K562 (cell line): ENCODE results near the gene MMP7. TPM values are rescaled to one million over a fixed set of nuclear protein-coding genes. Genes with fewer than 3 reads are reported as not detected.

Source experiments
- ATAC-seq: fragments of 200-7000 bp; cut with Tn5 transposase; 3 replicates; pipeline ENCODE4 v1.9.1; 2020; ENCODE audit warnings: moderate library complexity
- BruUV-seq: library from RNA; stranded (reverse); fragments of 400-500 nt; replicated peaks from 2 replicates; lab custom pipeline; 2021; lab: Mats Ljungman, UMichigan
- CTCF ChIA-PET: fragments of 300-600 bp; formaldehyde crosslinking; extraction: SDS; loops from one replicate; lab custom pipeline; 2021; ENCODE audit warnings: low intra/inter-chr PET ratio; lab: Yijun Ruan, JAX
- POLR2A ChIA-PET: fragments of 300-600, 350-650 bp; sonication (Branson Sonifier 250); formaldehyde crosslinking; extraction: SDS; loops from one replicate; lab custom pipeline; 2021; ENCODE audit warnings: antibody characterized with exemption, inconsistent platforms; lab: Yijun Ruan, JAX
- DNase-seq, 4 experiments: peaks; one replicate each; pipeline versions ENCODE4 v3.0.0 to v3.0.0-alpha.2; 2011 to 2018; ENCODE audit warnings: low spot score in 3 of 4, mixed read lengths in 3 of 4; ENCODE audit errors: extremely low read depth in 1 of 4
- FAIRE-seq: peaks from 2 replicates; lab custom pipeline; 2011; peaks lifted over from hg19 to GRCh38; lab: Jason Lieb, UNC
- H2AFZ ChIP-seq: 2 replicates; pipeline ENCODE4 v1.6.0; 2011; ENCODE audit warnings: low read depth, low read length, control low read depth, inconsistent platforms
- H3K27ac ChIP-seq: fragments of 200-600 bp; 3 replicates; pipeline ENCODE4 v1.8.0; 2011; ENCODE audit warnings: low read depth, mild to moderate bottlenecking, control low read depth, inconsistent platforms, low read length, moderate library complexity, mixed read lengths; ENCODE audit errors: extremely low read depth
- H3K27me3 ChIP-seq, 2 experiments: fragments of 300-600 bp in 1 of 2; 2 replicates in 1 of 2; 3 replicates in 1 of 2; pipeline versions ENCODE4 v1.6.0 to v1.8.0; 2011; ENCODE audit warnings: inconsistent platforms in 2 of 2, low read length in 2 of 2, mild to moderate bottlenecking in 1 of 2, mixed read lengths in 1 of 2, moderate library complexity in 1 of 2; ENCODE audit not compliant: control insufficient read depth in 2 of 2, insufficient read depth in 2 of 2
- H3K36me3 ChIP-seq: fragments of 300-600 bp; 3 replicates; pipeline ENCODE4 v1.8.0; 2011; ENCODE audit warnings: mild to moderate bottlenecking, low read length, inconsistent platforms; ENCODE audit not compliant: control insufficient read depth, insufficient read depth
- H3K4me1 ChIP-seq, 2 experiments: fragments of 200-600 bp in 1 of 2; replicated peaks in 1 of 2; 2 replicates in 1 of 2; 3 replicates in 1 of 2; pipeline versions ENCODE4 v1.5.1 to v1.8.0; 2011; ENCODE audit warnings: inconsistent platforms in 2 of 2, low read length in 2 of 2, mild to moderate bottlenecking in 1 of 2, mixed read lengths in 1 of 2, moderate library complexity in 1 of 2; ENCODE audit not compliant: control insufficient read depth in 2 of 2, insufficient read depth in 2 of 2
- H3K4me2 ChIP-seq: 2 replicates; pipeline ENCODE4 v1.6.1; 2011; ENCODE audit warnings: low read length, control low read depth, inconsistent platforms, mixed read lengths; ENCODE audit not compliant: insufficient read depth
- H3K4me3 ChIP-seq: fragments of 200-600 bp; sonication (generic), shearing (Covaris generic); 2 replicates; pipeline ENCODE4 v1.5.1; 2016; ENCODE audit warnings: control low read depth, inconsistent platforms
- H3K79me2 ChIP-seq: fragments of 200-600 bp; 3 replicates; pipeline ENCODE4 v1.8.0; 2011; ENCODE audit warnings: low read length, inconsistent platforms; ENCODE audit not compliant: control insufficient read depth, insufficient read depth
- H3K9ac ChIP-seq, 2 experiments: 2 replicates each; pipeline versions ENCODE4 v1.6.0 to v1.6.1; 2011; ENCODE audit warnings: low read depth in 2 of 2, low read length in 2 of 2, control low read depth in 1 of 2, inconsistent platforms in 1 of 2, mild to moderate bottlenecking in 1 of 2, mixed read lengths in 1 of 2; ENCODE audit not compliant: insufficient read depth in 1 of 2
- H3K9me1 ChIP-seq: one replicate; pipeline ENCODE4 v1.6.0; 2011; ENCODE audit warnings: inconsistent platforms, mild to moderate bottlenecking, low read length, moderate library complexity; ENCODE audit not compliant: control insufficient read depth, insufficient read depth
- H3K9me3 ChIP-seq: replicated peaks from 2 replicates; pipeline ENCODE4 v1.5.1; 2011; ENCODE audit warnings: low read depth, low read length, inconsistent platforms; ENCODE audit not compliant: control insufficient read depth, insufficient read depth
- H4K20me1 ChIP-seq: replicated peaks from 2 replicates; pipeline ENCODE4 v1.6.1; 2011; ENCODE audit warnings: low read length, inconsistent platforms, mixed read lengths; ENCODE audit not compliant: control insufficient read depth, insufficient read depth
- ATF2 ChIP-seq: sonication (generic); formaldehyde crosslinking; IDR thresholded peaks from 2 replicates; pipeline ENCODE4 v1.8.1; 2022; ENCODE audit warnings: missing genetic modification reagents
- GATA2 ChIP-seq: sonication (generic); formaldehyde crosslinking; IDR thresholded peaks from 2 replicates; pipeline ENCODE4 v1.4.0; 2020; ENCODE audit warnings: mild to moderate bottlenecking, missing genetic modification reagents
- MYNN ChIP-seq, 2 experiments: sonication (generic); formaldehyde crosslinking in 1 of 2; IDR thresholded peaks; 2 replicates each; pipeline versions ENCODE4 v1.5.0 to v1.6.1; 2016 to 2020; ENCODE audit warnings: antibody characterized with exemption in 1 of 2, missing genetic modification reagents in 1 of 2
- ZBTB9 ChIP-seq: fragments of 450-650 bp; formaldehyde crosslinking; IDR thresholded peaks from 2 replicates; pipeline ENCODE4 v1.4.0; 2020; ENCODE audit warnings: mild to moderate bottlenecking, moderate library complexity
- ZNF398 ChIP-seq: fragments of 250-450 bp; sonication (Bioruptor Pico); IDR thresholded peaks from 2 replicates; pipeline ENCODE4 v1.8.0; 2021; ENCODE audit warnings: moderate library complexity, mild to moderate bottlenecking, inconsistent platforms
- ZNF740 ChIP-seq, 3 experiments: fragments of 200-800 bp in 1 of 3; sonication (Bioruptor generic) in 1 of 3; sonication (generic) in 1 of 3; formaldehyde crosslinking in 1 of 3; IDR thresholded peaks; 2 replicates each; pipeline versions ENCODE4 v1.6.1 to v1.8.0; 2016 to 2022; ENCODE audit warnings: mild to moderate bottlenecking in 2 of 3, missing compliant biosample characterization in 2 of 3, missing genetic modification characterization in 2 of 3, missing genetic modification reagents in 1 of 3
- WGBS: fragments of 100-300 bp; shearing (Covaris generic); methylation state at CpG from one replicate; pipeline ENCODE4 v1.1.6; 2016; ENCODE audit warnings: low coverage, mixed read lengths; ENCODE audit not compliant: insufficient coverage; ENCODE audit errors: missing lambda C conversion rate; 5-methylcytosine and 5-hydroxymethylcytosine counted together
- in situ Hi-C: fragments of 300-500 bp; cut with MboI; formaldehyde crosslinking; loops from 4 replicates; pipeline ENCODE4 v1.15.0; 2018; ENCODE audit warnings: inconsistent platforms, mixed read lengths
- intact Hi-C: fragments of 100-400 bp; cut with micrococcal nuclease; formaldehyde crosslinking; loops from 2 replicates; pipeline ENCODE4 v1.14.2; 2022
- polyA plus RNA-seq, 8 experiments: library from polyadenylated mRNA; depleted of rRNA in 4 of 8; stranded (reverse) in 5 of 8; unstranded in 3 of 8; fragments of >200 nt; fragmentation: Nextera tagmentation in 2 of 8; fragmentation: Illumina TruSeq in 1 of 8; extraction: Ambion mirVana in 2 of 8; extraction: Trizol in 1 of 8; gene quantifications; 2 replicates each; pipeline versions ENCODE4 v1.2.1 to v1.2.3, GENCODE V29; 2011 to 2014; ENCODE audit warnings: inconsistent platforms in 1 of 8, missing spikeins in 1 of 8
- total RNA-seq, 7 experiments: library from RNA; depleted of rRNA in 6 of 7; stranded (reverse); fragments of >200 nt in 6 of 7; fragmentation: Illumina TruSeq in 2 of 7; extraction: Trizol in 2 of 7; gene quantifications; 2 replicates each; pipeline versions ENCODE4 v1.2.1 to v1.2.3, GENCODE V29; 2011 to 2021; ENCODE audit warnings: low replicate concordance in 1 of 7

The MMP7 gene
- total and polyA plus RNA-seq, 9 of the 15 experiments (the other 6 are each of a cell fraction or from before 2014, with no cell fraction given) = 0.13 TPM; not detected in 8

GRCh38 chr11:102491969-102492368 is 38.6 kb downstream of the MMP7 start:
- WGBS = 17% methylated on average over 2 of the region's 2 CpGs
- ChIA-PET POLR2A (interaction anchor here (0.7 to 1.1 kb wide), 2 partner anchors 15 to 223 kb away, joined by 4 read pairs; no protein-coding TSS in a partner anchor), CTCF (no interaction called here)
- Histone ChIP-seq H4K20me1 (no peaks in the 10 kb centered on the region), H3K4me3 (no peak overlapping the region), H3K9ac (no peak overlapping the region), H3K27ac (no peak overlapping the region), H3K79me2 (no peaks in the 10 kb centered on the region), H3K36me3 (no peaks in the 10 kb centered on the region), H3K9me1 (no peaks in the 10 kb centered on the region), H3K4me2 (no peak overlapping the region), H3K27me3 (peaks cover 4 to 6% of the 10 kb centered on the region in 2 experiments; a peak in 3 of 5 replicates), H2AFZ (no peak overlapping the region), H3K4me1 (no peaks in the 10 kb centered on the region), H3K9me3 (no peaks in the 10 kb centered on the region)
- BruUV-seq = no TSS peak
- in situ Hi-C loops = loop anchor here (10.0 kb wide), 2 partner anchors 97 to 207 kb away; no protein-coding TSS in a partner anchor
- DNase-seq (no peak), FAIRE-seq (no peak), ATAC-seq (no peak)
- intact Hi-C loops = no loop called here
- TF ChIP-seq ZNF740 (CRISPR knock-in tag; IDR thresholded peaks at IDR 0.05) = no peak
- no peak for TF ChIP-seq ZNF740 (tag; IDR thresholded peaks at IDR 0.05)
- no peak for TF ChIP-seq MYNN (IDR thresholded peaks at IDR 0.05)
- TF ChIP-seq MYNN (CRISPR knock-in tag; IDR thresholded peaks at IDR 0.05) = no peak
- TF ChIP-seq ZBTB9 (CRISPR knock-in tag) = no peak
- TF ChIP-seq GATA2 (CRISPR knock-in tag) = no peak
- TF ChIP-seq ZNF398 (CRISPR knock-in tag) = no peak
- no peak for TF ChIP-seq ATF2 (CRISPR knock-in tag)
